Measurements from ENCODE around the gene GMPR.

GMPR gene

DNA sequence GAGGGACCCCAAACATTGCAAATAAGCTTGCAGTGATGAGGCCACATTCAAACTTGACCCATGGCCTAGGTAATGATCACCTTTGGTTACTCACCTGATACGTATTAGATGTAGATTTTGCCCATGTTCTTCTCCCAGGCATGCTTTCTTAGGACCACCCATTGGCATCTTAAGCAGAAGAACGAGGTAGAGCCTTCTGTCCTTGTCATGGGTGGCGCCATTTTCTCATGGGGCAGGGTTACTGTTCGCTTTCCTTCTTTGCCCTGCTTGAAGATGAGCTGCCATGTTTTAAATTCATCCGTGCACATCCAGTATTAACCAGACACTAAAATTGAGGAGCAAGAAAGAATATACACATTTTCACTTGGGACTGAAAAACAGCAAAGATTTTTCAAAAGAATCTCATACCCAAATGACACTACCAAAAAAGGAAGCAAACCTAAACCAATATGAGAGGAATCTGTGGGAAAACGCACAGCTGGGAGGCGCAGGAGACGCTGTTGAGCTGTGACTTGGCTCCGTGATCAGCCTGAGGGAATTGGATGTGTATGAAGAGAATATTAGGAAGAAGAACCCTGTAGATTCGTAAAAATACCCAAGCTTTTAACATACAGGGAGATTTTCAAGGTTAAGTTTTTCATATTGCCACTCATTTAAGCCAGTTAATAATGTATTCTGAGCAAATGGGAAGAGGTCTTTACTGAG is 36.6 kb downstream of the GMPR start:
- DNase-seq = no peak

DNA sequence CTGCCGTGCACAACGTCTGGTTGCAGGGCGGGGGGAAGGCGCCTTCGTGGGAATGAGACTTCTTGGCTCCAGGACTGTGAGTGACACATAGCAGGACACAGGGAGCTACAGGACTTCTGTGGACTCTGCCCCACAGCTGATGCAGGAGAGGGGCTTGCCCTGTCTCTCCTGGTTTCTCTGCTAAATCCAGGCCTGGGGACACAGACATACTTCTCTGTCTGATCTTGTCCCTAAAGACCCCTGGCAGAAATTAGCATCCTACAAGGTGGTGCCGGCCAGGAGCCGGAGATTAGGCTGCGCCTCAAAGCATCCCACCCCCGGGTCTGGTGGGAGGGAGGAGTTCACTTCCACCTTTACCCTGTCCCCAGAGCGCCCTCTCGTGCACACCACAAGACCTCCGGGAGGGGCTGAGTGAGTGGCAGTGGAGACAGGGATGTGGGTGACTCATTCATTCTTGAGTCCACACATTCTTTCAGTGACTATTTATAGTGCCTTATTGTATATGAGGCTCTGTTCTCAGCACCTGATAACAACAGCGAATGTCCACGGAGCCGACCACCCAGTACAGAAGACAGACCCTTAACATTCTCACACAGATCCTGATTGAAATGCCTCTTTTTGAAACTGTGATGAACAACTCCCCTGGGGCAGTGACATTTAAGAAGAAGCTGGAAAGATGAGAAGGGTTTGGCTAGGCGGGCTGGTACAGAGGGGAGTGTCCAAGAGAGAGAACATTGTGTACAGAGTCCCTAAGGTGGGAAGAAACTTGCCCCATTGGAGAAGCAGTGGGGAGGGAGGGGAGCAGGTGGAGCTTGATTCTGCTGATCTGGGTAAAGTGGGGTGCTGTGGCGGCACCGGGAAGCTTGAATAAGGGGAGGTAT is 39.0 kb downstream of the GMPR start:
- no peak for DNase-seq

DNA sequence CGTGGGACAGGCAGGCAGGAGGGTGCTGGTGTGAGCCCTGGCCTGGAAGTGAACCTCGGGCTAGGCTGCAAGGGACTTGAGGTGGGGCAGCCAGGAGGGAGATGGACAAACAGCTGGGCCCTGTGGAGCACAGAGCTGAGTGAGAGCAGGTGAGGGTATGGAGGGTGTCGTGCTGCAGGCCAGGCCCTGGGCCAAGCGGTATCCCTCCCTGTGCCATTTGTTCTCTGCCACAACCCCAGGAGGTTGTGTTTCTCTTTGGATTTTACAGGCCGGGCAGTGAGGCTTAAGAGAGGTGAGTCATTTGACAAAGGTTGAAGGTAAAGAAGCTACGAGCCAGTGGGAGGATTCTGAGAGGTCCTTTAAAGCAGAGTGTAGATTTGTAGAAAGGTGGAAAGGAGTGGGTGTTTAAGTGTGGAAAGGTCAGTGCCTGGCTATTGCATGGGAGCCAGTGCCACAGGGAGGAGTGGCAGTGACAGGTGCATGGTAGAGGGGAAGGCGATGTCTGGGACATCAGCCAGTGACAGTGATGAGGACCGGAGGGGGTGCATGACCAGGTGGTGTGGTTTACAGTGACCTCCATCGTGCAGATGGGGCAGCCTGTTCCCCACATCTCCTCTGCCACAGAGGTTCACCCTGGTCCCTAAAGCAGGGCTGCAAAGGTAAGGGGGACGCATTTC is 39.8 kb downstream of the GMPR start:
- DNase-seq = no peak

DNA sequence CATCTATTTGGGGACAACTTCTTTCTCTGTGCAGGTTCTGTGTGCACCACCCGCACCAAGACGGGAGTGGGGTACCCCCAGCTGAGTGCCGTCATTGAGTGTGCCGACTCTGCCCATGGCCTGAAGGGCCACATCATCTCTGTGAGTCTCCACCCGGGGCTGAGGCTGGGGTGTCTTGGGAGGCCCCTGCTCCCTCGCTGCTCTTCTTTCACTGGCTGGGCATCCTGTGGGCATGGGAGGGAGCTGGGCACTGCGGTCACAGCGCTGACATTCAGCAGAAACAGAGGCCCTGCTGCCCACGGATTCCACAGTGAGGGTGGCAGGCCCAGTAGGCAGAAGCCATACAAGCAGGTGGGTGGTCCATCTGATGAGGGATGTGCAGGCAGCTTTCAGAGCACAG is 40.4 kb downstream of the GMPR start:
- DNase-seq = no peak

DNA sequence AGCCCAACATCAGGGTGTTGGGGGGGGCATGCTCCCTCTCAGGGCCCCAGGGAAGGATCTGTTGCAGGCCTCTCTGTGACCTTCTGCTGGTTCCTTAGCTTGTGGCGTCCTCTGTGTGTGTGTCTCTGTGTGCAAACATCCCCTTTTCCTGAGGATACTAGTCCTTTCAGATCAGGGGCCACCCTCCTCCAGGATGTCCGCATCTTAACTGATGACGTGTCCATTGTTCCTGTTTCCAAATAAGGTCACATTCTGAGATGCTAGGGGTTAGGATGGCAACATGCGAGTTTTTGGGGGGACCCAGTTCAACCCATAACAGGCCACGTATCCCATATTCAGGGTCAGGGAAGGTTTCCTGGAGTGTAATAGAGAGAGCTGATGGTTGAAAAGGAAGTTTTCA is 40.9 kb downstream of the GMPR start:
- DNase-seq = no peak

DNA sequence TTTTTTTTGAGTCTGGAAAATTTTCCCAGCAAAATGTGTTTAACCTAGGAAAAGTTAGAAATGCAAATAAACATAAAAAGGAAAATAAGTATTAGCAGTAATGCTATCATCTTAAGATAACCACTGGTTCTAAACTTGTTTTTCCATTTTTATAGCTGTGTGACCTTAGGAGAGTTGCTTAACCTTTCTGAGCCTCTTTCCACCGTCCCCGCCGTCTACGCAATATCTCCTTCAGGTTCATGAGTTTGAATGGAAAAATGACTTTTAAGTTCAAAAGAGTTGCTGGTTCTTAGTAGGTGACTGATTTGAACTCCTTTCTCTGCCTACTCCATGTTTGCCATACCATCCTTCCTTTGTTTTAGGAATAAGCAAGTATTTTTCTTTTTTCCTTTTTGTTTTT is 44.0 kb downstream of the GMPR start:
- DNase-seq = no peak

DNA sequence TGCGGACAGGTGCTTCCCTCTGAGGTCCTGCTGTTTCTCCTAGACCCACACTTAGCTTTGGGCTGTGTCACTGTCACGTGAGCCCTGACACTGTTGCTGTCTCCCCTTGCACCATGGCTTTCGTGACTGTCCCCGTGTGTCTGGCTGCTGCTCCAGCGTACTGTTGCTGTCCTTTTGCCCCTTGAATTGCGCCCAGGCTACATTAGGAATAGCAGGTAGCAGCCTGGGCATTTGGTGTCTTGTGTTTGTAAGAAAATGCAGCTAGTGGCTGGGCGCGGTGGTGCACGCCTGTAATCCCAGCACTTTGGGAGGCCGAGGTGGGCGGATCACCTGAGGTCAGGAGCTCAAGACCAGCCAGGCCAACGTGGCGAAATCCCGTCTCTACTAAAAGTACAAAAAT is 46.1 kb downstream of the GMPR start:
- no peak for DNase-seq

DNA sequence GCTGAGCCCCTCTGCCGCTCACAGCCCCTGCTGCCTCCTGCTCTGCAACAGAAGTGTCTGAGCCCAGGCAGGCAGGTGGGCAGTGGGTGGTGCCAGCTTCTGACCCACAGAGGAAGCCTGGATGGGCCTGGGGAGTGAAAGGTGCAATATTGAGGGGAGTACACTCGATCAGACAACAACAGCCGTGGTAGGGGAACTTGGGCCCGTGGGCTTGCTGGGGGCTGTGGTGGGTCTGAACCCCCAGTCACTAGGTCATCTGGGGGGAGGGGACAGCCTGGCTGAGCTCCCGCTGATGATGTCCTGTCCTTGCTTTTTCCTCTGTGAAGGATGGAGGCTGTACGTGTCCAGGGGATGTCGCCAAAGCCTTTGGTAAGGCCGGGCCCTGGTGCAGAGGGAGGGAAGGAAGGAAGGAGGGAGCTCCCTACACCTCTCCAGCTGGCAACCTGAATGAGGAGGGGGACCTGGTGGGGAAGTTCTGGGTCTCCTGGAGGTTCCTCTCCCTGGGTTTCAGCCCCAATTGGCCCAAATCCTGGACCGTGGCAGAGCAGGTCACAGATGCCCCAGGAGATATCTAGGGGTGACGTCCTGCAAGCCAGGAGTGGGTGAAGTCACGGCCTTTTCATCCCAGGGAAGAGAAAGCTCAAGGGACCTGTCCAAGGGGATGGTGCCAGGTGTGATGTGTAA is 47.2 kb downstream of the GMPR start:
- no peak for DNase-seq

DNA sequence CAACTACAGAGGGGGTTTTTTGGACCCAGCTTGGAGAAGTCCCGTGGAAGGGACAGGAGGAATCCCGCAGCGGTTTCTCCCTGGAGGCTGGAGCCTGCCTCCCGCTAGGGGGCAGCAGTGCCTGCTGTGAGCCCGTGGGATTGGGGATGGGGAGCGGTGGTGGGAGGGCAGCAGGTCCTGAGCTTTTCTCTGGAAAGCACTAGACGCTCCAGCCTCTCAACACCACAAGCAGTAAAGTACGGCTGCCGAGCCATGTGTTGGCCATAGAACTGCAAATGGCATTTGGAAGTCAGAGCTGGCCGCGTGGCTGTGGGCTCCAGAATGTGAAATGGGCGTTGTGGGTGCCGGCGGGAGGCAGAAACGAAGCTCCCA is 47.8 kb downstream of the GMPR start:
- DNase-seq = no peak

DNA sequence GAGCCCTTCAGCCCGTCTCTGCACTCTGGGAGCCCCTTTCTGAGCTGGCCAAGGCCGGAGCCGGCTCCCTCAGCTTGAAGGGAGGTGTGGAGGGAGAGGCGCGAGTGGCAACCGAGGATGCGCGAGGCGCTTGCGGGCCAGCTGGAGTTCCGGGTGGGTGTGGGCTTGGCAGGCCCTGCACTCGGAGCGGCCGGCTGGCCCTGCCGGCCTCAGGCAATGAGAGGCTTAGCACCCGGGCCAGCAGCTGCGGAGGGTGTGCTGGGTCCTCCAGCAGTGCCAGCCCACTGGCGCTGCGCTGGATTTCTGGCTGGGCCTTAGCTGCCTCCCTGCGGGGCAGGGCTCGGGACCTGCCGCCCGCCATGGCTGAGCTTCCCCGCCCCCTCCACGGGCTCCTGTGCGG is 49.8 kb downstream of the GMPR start:
- DNase-seq = no peak

DNA sequence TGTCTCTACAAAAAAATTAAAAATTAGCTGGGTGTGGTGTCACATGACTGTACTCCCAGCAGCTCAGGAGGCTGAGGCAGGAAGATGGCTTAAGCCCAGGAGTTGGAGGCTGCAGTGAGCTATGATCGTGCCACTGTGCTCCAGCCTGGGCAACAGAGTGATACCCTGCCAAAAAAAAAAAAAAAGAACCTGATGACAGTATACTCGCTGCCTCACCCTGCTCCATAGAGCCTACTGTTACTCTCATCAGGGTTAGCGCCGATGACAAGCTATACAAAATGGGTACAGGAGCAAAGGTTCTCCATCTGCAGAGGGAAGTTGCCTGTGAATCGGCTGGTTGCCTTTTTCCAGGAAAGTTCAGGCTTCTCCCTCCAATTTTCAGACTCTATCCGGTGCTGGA is 53.4 kb downstream of the GMPR start:
- no peak for DNase-seq

DNA sequence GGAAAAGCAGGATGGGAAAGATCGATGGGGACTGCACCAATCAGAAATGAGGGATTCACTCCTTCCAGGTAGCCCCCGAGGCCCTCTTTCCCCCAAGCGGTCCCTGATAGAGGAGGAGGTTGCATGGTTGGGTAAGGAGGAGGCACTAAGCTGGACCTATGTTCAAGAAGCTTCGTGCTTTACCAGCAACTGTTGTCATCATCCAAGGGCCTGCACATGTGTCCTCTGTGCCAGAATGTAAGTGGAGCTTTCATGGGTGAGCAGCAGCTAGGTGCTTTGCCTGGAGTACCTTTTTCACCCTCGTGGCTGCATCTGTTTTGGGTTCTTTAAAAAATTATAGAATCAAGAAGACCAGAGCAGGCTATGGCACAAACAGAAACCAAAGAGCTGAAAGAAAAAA is 54.0 kb downstream of the GMPR start:
- DNase-seq = no peak

DNA sequence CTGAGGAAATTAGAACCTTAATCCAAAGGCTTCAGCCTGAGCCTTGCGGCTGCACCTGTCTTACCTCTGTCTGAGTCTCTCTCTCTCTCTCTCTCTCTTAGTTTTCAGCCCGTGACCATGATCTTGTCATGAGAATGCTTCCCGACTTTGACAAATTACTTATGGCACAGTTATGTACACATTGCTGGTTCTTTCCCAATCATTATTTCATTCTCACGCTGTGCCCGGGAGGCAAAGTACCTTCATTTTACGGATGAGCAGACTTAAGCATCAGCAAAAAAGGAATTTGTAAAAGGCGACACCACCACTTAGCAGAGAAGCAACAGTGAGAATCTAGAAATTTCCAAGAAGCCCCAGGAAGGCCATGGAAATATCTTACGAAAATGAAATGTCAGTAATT is 54.6 kb downstream of the GMPR start:
- DNase-seq = no peak

DNA sequence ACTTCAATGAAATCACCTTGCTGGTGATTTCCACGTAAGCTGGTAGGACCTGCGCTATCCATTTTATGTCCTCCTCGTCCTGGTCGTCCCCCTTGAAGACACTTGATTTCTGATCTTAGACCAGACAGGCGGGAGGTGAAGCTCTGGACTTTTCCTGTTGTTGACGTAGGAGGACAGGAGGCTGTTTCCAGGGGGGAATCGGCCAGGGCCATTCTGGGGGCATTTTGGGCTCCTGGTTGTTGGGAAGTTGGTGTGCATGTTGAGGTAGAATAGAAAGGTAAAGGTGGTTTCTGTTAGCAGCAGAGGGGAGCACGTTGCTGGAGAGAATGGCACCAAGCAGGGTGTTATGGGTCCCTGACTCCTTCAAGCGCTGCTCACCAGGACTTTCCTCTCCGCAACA is 56.0 kb downstream of the GMPR start:
- no peak for DNase-seq

DNA sequence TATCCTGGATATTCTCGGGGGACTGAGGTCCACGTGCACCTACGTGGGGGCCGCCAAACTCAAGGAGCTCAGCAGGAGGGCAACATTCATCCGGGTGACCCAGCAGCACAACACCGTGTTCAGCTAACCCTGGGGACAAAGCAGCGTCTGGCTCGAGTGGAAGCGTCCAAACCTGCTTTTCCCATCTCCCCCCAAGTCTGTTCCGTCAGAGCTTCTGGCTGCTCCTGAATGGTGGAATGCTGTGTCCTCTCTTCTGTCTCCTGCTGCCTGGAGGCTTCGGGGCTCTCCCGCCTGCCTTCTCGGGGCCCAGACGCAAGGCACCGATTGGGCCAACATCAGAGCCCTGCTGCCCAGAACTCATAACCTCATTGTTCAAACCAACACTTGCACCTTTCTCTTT is 56.7 kb downstream of the GMPR start:
- no peak for DNase-seq

DNA sequence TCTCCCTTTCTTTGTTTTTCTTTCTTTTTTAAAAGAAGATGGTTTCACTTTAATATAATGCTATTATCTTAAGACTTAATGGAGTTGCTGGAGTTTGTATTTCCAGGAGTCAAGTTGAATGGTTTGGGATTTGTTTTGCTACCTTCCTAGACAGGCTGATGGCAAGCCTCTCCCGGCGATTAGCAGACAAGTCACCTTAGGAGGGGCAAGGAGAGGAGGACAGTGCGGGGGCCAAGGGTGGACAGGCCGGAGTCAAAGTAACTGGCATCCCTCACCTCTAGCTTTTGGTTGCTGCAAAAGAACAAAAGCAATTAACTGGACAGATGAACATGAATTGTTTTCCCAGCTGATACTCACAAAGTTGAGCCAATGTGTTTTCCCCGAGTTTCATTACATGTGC is 57.1 kb downstream of the GMPR start:
- no peak for DNase-seq

DNA sequence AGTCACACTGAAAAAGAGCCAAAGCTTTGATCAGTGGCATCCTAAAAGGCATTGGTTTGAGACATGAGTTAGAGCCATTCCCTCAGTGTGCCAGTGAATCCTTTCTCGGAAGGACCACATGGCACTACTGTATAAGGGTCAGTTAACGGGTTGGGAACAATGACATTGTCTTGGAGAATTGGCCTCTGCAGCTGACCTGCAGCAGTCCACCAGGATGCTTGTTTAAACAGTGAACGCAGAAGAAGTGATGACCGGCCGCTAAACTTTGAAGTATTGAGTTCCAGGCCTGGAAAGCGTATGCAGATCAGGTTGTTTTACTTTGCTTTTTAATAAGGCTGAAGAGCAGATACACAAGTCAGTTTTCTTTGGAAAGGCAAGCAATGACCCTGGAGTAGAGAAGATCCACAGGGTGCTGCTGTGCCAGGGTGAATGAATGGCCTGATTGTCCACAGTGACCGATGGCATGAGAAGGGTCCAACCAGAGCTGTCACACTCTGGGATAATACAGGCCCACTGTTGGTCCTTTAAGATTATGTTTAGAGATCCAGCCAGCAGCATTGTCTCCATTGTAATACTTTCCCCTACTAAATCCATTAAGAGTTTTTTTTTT is 57.8 kb downstream of the GMPR start:
- no peak for DNase-seq

DNA sequence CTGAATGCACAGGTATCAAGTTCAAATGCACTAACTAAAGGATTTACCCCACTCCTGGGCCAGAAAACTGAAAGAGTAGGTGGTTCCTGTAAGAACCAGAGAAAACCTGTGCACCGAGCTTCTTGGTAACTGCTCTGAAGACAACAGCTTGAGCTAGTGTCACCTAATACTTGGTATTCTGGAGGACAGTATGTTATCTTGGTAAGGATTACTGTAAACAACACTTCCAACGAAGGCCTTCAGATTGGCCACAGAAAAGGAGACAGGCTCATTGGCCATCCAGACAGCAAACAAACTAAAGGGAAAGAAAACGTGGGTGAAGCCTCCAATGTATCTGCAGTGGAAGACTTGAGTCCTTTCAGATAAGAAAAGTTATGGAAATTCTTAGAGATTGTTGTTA is 61.5 kb downstream of the GMPR start:
- no peak for DNase-seq

DNA sequence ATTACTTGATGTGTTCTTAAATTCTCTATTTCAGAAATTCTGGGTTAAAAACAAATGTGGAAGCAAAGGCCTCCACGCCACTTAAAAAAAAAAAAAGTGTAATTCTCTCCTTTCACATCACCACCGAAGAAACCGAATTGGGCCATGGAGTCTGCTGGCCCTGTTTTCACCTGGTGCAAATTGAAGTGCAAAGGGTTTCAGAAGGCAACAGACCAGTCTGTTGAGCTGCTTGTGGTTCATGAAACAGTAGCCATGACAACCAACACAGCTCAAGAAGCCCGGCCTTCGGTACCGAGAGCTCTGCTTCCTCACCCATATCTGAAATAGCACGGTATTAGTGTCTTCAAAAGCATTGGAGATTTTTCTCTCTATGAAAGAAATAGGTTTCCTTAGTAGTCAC is 63.1 kb downstream of the GMPR start:
- no peak for DNase-seq

DNA sequence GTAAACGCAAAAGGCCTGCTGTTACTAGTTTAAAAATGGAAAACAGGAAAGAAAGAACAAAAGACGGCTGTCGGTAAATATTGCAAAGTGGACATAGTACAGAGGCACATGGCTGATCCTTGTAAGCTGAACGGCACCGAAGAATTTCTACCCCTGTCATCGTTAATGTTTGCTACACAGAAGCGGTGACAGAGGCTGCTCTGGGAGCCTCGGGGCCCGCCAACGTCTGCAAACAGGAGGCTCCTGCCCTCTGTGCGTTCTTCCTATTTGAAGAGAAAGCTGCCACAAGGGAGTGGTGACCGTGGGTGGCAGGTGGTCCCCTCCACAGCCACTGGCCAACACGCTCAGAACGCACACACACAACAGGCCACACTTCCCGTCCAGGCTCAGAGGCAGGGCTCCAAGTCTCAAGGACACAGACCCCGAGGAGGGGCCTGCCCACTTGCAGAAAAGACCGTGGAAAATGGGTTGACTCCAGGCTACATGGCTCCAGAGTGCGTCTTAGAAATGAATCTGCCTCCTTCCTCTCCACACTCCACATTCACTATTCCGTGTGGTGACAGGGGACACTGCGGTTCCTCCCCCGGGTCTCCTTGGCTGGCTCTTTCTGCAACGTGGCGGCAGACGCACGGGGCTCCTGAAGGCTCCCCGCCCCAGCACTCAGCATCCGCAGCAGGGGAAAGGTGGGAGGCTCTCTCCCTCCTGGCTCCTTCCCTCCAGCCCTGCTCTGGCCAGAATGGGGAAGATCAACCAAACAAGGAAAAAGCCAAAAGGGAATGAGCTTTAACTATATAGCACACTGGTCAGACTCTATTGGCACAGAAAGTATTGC is 64.5 kb downstream of the GMPR start:
- no peak for DNase-seq

DNA sequence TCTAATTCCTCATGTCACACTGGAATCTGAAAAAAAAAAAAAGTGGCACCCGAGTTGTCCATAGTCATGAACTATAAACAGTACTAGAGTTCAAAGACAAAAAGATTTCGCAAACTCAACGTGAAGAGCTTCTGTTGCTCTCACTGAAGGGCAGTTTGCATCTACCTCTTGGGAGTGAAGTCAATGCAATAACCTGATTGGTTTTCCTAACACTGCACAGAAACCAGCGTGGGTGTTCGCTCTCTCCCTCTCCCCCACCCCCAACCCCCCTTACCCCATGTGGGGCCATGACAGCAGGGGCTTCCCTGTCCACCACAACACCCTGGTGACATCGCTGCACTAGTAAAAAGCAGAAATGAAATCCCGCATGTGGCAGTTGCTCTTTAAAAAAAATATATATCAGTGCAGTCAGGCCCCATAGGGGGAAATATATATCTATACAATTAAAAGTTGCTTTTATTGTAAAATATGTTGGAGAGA is 66.9 kb downstream of the GMPR start:
- DNase-seq = no peak

DNA sequence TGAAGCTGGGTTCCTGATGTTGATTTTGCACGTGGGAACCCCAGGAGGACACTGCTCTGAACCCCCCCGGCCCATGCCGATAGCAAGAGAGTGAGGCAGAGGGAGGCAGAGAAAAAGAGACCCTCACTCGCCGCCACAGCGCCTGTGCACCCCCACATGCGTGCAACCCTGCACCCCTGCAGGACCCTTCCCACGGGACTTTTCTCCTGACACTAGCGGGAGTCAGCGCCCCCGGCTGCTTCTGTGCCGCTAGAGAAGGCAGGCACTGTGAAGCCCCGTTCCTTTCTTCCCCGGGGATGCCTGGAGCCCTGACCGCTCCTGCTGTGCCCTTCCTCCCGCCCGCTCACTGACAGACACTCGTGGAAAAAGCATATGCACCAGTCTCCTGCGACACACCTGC is 67.4 kb downstream of the GMPR start:
- no peak for DNase-seq

Data from effector CD4-positive, alpha-beta T cell (primary cell).